ENCODE results near the gene CUX1.
"Not testable (repeated sequence)": the region's sequence is repeated elsewhere in the genome, so short reads cannot be mapped to it uniquely, and the experiment has no call there.

DNA sequence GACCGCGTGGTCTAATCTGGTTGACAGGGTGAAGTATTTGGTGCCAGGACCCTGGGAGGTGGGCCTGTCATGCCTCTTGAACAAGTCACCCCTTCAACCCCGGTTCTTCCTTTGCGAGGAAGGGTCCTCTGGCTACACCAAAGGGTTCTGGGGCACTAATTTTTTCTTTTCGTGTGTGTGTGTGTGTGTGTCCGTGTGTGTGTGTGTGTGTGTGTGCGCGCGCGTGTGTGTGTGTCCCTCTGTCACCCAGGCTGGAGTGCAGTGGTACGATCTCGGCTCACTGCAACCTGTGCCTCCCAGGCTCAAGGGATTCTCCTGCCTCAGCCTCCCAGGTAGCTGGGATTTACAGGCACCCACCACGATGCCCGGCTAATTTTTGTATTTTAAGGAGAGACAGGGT is 483.9 kb downstream of the CUX1 start:
- not testable (repeated sequence) for TF ChIP-seq POLR2A (IDR thresholded peaks at IDR 0.05; ENCODE audit: low read depth, low read length); TAF1 (IDR thresholded peaks at IDR 0.05; ENCODE audit: borderline replicate concordance, low read depth, low read length)

Data from GM12892 (cell line).